Liver (tissue), 9 donors: ENCODE data around the gene ZFAND3. TPM values are rescaled to one million over a fixed set of nuclear protein-coding genes. Genes with fewer than 3 reads are reported as not detected.
"Not testable (repeated sequence)": the region's sequence is repeated elsewhere in the genome, so short reads cannot be mapped to it uniquely, and the experiment has no call there.

Experiments used
- DNase-seq: peaks from one replicate; pipeline ENCODE4 v3.0.0-alpha.2; 2017; ENCODE audit warnings: low spot score
- H3K27ac ChIP-seq, 2 donors: one replicate each; pipeline ENCODE4 v1.7.0; 2013; ENCODE audit warnings: inconsistent platforms in 2 of 2, low read length in 2 of 2, control low read depth in 1 of 2, low read depth in 1 of 2, mild to moderate bottlenecking in 1 of 2
- H3K27me3 ChIP-seq, 4 donors: one replicate each; pipeline versions ENCODE4 v1.6.1 to v1.7.0; 2013; ENCODE audit warnings: low read length in 3 of 4, inconsistent platforms in 1 of 4, mild to moderate bottlenecking in 1 of 4, moderate library complexity in 1 of 4; ENCODE audit not compliant: control insufficient read depth in 4 of 4, insufficient read depth in 4 of 4
- H3K36me3 ChIP-seq, 4 donors: one replicate each; pipeline versions ENCODE4 v1.6.1 to v1.7.0; 2013; ENCODE audit warnings: low read length in 3 of 4, mild to moderate bottlenecking in 3 of 4, low read depth in 1 of 4, moderate library complexity in 1 of 4; ENCODE audit not compliant: control insufficient read depth in 4 of 4, insufficient read depth in 3 of 4
- H3K4me1 ChIP-seq, 4 donors: one replicate each; pipeline versions ENCODE4 v1.6.1 to v1.7.0; 2013; ENCODE audit warnings: low read length in 3 of 4, mild to moderate bottlenecking in 3 of 4, moderate library complexity in 1 of 4; ENCODE audit not compliant: control insufficient read depth in 4 of 4, insufficient read depth in 4 of 4
- H3K4me3 ChIP-seq, 3 donors: one replicate each; pipeline versions ENCODE4 v1.6.1 to v1.7.0; 2013; ENCODE audit warnings: low read length in 3 of 3, control low read depth in 1 of 3, low read depth in 1 of 3, mild to moderate bottlenecking in 1 of 3
- H3K9ac ChIP-seq, 2 donors: one replicate each; pipeline ENCODE4 v1.7.0; 2013; ENCODE audit warnings: low read length in 2 of 2, mild to moderate bottlenecking in 2 of 2, moderate library complexity in 2 of 2, control low read depth in 1 of 2, low read depth in 1 of 2
- H3K9me3 ChIP-seq, 4 donors: one replicate each; pipeline versions ENCODE4 v1.6.1 to v1.7.0; 2013; ENCODE audit warnings: low read length in 3 of 4; ENCODE audit not compliant: control insufficient read depth in 4 of 4
- FOXA1 ChIP-seq: IDR thresholded peaks from 2 replicates; pipeline ENCODE4 v1.6.1; 2016; ENCODE audit warnings: antibody characterized with exemption
- HNF4A ChIP-seq, 2 donors: conservative IDR thresholded peaks; 2 replicates each; pipeline ENCODE4 v1.6.1; 2016; ENCODE audit warnings: antibody characterized with exemption in 2 of 2, mild to moderate bottlenecking in 2 of 2
- HNF4G ChIP-seq: IDR thresholded peaks from 2 replicates; pipeline ENCODE4 v1.6.1; 2016; ENCODE audit warnings: antibody characterized with exemption
- JUND ChIP-seq, 2 donors: IDR thresholded peaks; 2 replicates each; pipeline ENCODE4 v1.6.1; 2016; ENCODE audit warnings: antibody characterized with exemption in 2 of 2
- NR2F2 ChIP-seq: IDR thresholded peaks from 2 replicates; pipeline ENCODE4 v1.6.1; 2016; ENCODE audit warnings: antibody characterized with exemption
- RAD21 ChIP-seq, 2 donors: IDR thresholded peaks; 2 replicates each; pipeline ENCODE4 v1.6.1; 2016; ENCODE audit warnings: antibody characterized with exemption in 2 of 2, mild to moderate bottlenecking in 2 of 2
- RXRA ChIP-seq, 2 donors: IDR thresholded peaks; 2 replicates each; pipeline ENCODE4 v1.6.1; 2017 to 2018; ENCODE audit warnings: antibody characterized with exemption in 2 of 2, mild to moderate bottlenecking in 1 of 2
- YY1 ChIP-seq: IDR thresholded peaks from 2 replicates; pipeline ENCODE4 v1.6.1; 2016; ENCODE audit warnings: antibody characterized with exemption, mild to moderate bottlenecking
- ZBTB33 ChIP-seq: IDR thresholded peaks from 2 replicates; pipeline ENCODE4 v1.6.1; 2016; ENCODE audit warnings: antibody characterized with exemption
- WGBS: extraction: QIAGEN DNeasy Blood & Tissue Kit; methylation state at CpG from one replicate; pipeline ENCODE4 v1.1.7; 2013; 5-methylcytosine and 5-hydroxymethylcytosine counted together
- polyA plus RNA-seq, 2 donors: library from polyadenylated mRNA; stranded (reverse) in 1 of 2; unstranded in 1 of 2; fragments of 200-250 nt in 1 of 2; fragments of >200 nt in 1 of 2; fragmentation: Nextera tagmentation in 1 of 2; extraction: Ambion mirVana in 1 of 2; gene quantifications; one replicate each; pipeline versions ENCODE4 v1.2.1 to v1.2.3, GENCODE V29; 2013 to 2015
- total RNA-seq, 2 donors: library from RNA; depleted of rRNA; stranded (reverse); fragments of >200 nt; gene quantifications; one replicate each; pipeline ENCODE4 v1.2.3, GENCODE V29; 2014
- donor health status: healthy.
- donor health status: healthy.
- donor health status: healthy.
- donor health status: healthy.
- donor health status: healthy.

The ZFAND3 gene
- total and polyA plus RNA-seq, 4 donors = 7.7 to 37.5 (median 23.1) TPM

- Histone ChIP-seq H3K27me3 (no peaks in the 10 kb centered on the region), H3K27ac (no peak overlapping the region), H3K4me1 (peaks cover 0 to 3% (median 0%) of the 10 kb centered on the region in 4 donors), H3K36me3 (peaks cover 0 to 1% (median 0%) of the 10 kb centered on the region in 4 donors), H3K4me3 (no peak overlapping the region), H3K9me3 (no peaks in the 10 kb centered on the region), H3K9ac (no peak overlapping the region)
- no peak for DNase-seq
- TF ChIP-seq ZBTB33 (no peak), HNF4A (conservative IDR thresholded peaks at IDR 0.05) (peak; percentile 28 to 30)
- 93% methylated on average over 6 of the region's 6 CpGs for WGBS
These were observed 226.3 kb downstream of the ZFAND3 start for GRCh38 chr6:38045701-38046305.

GRCh38 chr6:38047562-38047961, 228.0 kb downstream of the ZFAND3 start:
- TF ChIP-seq YY1 (no peak), RAD21 (IDR thresholded peaks at IDR 0.05) (no peak), JUND (IDR thresholded peaks at IDR 0.05) (no peak), NR2F2 (no peak), FOXA1 (no peak), RXRA (IDR thresholded peaks at IDR 0.05) (no peak), HNF4G (no peak), ZBTB33 (no peak)
- no peak for DNase-seq
- Histone ChIP-seq H3K4me1 (peaks cover 0 to 3% (median 0%) of the 10 kb centered on the region in 4 donors), H3K4me3 (no peak overlapping the region), H3K36me3 (peaks cover 0 to 1% (median 0%) of the 10 kb centered on the region in 4 donors), H3K9me3 (no peaks in the 10 kb centered on the region), H3K27ac (no peak overlapping the region), H3K27me3 (no peaks in the 10 kb centered on the region), H3K9ac (no peak overlapping the region)
- WGBS = 92% methylated on average over 4 of the region's 4 CpGs

GRCh38 chr6:38049861-38050397, 230.4 kb downstream of the ZFAND3 start:
- not testable (repeated sequence) for H3K9me3 ChIP-seq, H3K27me3 ChIP-seq, H3K4me1 ChIP-seq, H3K27ac ChIP-seq, H3K36me3 ChIP-seq, H3K9ac ChIP-seq, H3K4me3 ChIP-seq, DNase-seq
- WGBS = 97% methylated on average over 9 of the region's 9 CpGs
